CD4-positive, alpha-beta T cell treated with Interleukin-2 at 100 ng/mL for 4 hours (primary cell): Measurements from ENCODE around the gene SLC24A3.

Source experiments
- DNase-seq: peaks from one replicate; pipeline ENCODE4 v3.0.0-alpha.2; 2020; ENCODE audit warnings: low spot score

The SLC24A3 gene

GRCh38 chr20:19552221-19553180, 340.1 kb downstream of the SLC24A3 start:
- no peak for DNase-seq

GRCh38 chr20:19554666-19555065, 342.2 kb downstream of the SLC24A3 start:
- no peak for DNase-seq

GRCh38 chr20:19555726-19556125, 343.3 kb downstream of the SLC24A3 start:
- no peak for DNase-seq

- no peak for DNase-seq
These were observed 344.8 kb downstream of the SLC24A3 start for GRCh38 chr20:19557291-19557690.

- DNase-seq: no peak
These were observed 348.5 kb downstream of the SLC24A3 start for GRCh38 chr20:19560881-19561480.

GRCh38 chr20:19562426-19562825, 350.0 kb downstream of the SLC24A3 start:
- no peak for DNase-seq

- DNase-seq: no peak
These were observed 351.8 kb downstream of the SLC24A3 start for GRCh38 chr20:19564261-19564660.

GRCh38 chr20:19565736-19566135, 353.3 kb downstream of the SLC24A3 start:
- no peak for DNase-seq

- no peak for DNase-seq
These were observed 353.9 kb downstream of the SLC24A3 start for GRCh38 chr20:19566226-19566945.

- no peak for DNase-seq
These were observed 355.7 kb downstream of the SLC24A3 start for GRCh38 chr20:19568128-19568527.

- no peak for DNase-seq
These were observed 359.6 kb downstream of the SLC24A3 start for GRCh38 chr20:19571996-19572395.

GRCh38 chr20:19577692-19578091, 365.2 kb downstream of the SLC24A3 start:
- no peak for DNase-seq

GRCh38 chr20:19582782-19583181, 370.3 kb downstream of the SLC24A3 start:
- DNase-seq: no peak

GRCh38 chr20:19583532-19584175, 371.2 kb downstream of the SLC24A3 start:
- DNase-seq: peak; percentile 4

- no peak for DNase-seq
These were observed 375.8 kb downstream of the SLC24A3 start for GRCh38 chr20:19588241-19588640.

- no peak for DNase-seq
These were observed 376.3 kb downstream of the SLC24A3 start for GRCh38 chr20:19588732-19589131.

- DNase-seq: no peak
These were observed 377.4 kb downstream of the SLC24A3 start for GRCh38 chr20:19589787-19590362.

GRCh38 chr20:19590382-19590781, 377.9 kb downstream of the SLC24A3 start:
- DNase-seq: no peak

GRCh38 chr20:19593762-19594161, 381.3 kb downstream of the SLC24A3 start:
- no peak for DNase-seq

- DNase-seq: no peak
These were observed 382.5 kb downstream of the SLC24A3 start for GRCh38 chr20:19594896-19595295.

- no peak for DNase-seq
These were observed 385.8 kb downstream of the SLC24A3 start for GRCh38 chr20:19598117-19598850.
